Measurements from ENCODE around the gene PDE10A. TPM values are rescaled to one million over a fixed set of nuclear protein-coding genes. Genes with fewer than 3 reads are reported as not detected.

PDE10A gene
- total RNA-seq (2022; extraction: Qiagen RNA extraction), result 31.1 to 36.1 TPM (median 34.3 TPM) in 5 replicates

GRCh38 chr6:165662749-165663376, at the start of gene PDE10A:
Gene PDE10A, minus strand, starts transcription at chr6:165663241. Its CDS starts 430 bp downstream, at chr6:165662811.

GRCh38 chr6:165308926-165309731, 353.9 kb downstream of the PDE10A start, which contains the start of gene C6orf118:
Gene C6orf118, minus strand, starts transcription at chr6:165309605. Its CDS starts 19 bp downstream, at chr6:165309586.

